Measurements from ENCODE around the gene PAK4. TPM values are rescaled to one million over a fixed set of nuclear protein-coding genes. Genes with fewer than 3 reads are reported as not detected.
"Not testable (repeated sequence)": the region's sequence is repeated elsewhere in the genome, so short reads cannot be mapped to it uniquely, and the experiment has no call there.

PAK4 gene
- polyA plus RNA-seq, 1 donor: 17.5 TPM

DNA sequence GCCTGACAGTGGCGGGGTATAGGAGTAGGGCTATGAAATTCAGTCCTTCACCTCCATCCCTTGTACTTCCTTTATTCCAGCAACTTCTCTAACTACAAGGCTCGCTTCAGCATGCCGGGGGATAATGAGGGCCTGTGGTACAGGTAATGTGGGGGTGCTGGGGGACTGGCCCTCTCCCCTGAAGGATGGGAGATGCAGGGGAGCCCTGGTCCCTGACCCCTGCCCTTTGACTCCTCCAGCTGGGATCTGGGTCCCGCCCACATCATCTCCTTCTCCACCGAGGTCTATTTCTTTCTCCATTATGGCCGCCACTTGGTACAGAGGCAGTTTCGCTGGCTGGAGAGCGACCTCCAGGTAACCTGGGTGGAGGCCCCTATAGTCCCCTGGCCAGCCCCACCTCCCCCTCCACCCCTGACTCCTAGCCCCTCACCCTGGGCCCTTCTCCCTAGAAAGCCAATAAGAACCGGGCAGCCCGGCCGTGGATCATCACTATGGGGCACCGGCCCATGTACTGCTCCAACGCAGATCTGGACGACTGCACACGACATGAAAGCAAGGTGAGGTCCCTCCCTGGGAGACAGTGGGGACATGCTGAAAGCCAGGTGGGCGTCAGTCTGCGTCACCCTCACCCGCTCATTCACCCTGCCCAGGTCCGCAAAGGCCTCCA is 25.0 kb upstream of the PAK4 start:
- DNase-seq (ENCODE audit: low read depth): no peak

DNA sequence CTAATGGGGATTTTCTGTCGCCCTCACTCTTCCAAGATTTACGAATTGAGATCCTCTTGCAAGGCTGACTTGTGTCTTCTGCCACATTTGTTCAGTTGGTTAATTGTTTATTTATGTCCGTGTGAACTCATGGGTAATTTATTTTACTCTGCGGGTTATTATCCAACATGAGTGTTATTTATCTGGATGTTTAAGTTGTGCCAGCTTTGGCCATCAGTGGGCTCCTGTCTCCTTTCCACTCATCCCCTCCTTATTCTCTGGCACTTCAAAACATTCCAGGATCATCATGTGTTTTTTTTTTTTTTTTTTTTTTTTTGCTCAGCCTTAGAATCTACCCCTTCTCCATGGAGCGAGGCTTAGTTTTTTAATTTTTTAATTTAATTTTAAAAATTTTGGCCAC is 22.4 kb upstream of the PAK4 start:
- no peak for DNase-seq (ENCODE audit: low read depth)

DNA sequence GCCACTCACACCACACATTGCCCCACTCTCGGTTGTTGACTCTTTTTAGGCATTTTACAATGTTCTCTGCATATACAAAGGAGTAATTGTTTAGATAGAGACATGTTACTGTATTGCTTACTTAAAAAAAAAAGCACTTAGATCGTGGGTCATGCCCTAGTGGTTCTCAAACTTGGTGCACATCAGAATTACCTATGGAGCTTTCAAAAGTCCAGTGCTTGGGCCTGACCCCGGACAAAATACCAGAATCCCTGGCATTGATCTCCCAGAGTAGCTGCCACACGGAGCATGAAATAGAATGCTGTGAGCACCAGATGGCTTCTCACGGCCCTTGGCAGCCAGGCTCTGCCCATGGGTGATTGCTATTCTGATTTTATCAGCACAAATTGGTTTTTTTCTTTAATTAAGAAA is 21.4 kb upstream of the PAK4 start:
- no peak for DNase-seq (ENCODE audit: low read depth)

DNA sequence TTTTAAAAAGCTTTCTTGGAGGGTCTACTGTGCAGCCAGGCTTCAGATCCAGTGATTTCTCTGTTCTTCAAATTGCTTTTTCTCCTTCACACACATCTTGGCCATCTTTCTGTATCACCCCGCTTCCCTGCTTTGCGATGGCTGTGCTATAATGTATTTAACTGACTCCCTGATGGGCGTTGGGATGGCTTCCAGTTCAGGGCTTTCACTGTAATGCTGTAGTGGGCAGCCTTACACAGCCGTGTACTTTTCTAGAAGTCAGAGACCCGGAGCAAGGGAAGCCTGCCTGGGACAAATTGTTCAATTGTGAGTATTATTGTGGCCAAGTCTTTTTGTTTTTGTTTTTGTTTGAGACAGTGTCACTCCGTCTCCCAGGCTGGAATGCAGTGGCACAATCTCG is 19.4 kb upstream of the PAK4 start:
- DNase-seq (ENCODE audit: low read depth): no peak

DNA sequence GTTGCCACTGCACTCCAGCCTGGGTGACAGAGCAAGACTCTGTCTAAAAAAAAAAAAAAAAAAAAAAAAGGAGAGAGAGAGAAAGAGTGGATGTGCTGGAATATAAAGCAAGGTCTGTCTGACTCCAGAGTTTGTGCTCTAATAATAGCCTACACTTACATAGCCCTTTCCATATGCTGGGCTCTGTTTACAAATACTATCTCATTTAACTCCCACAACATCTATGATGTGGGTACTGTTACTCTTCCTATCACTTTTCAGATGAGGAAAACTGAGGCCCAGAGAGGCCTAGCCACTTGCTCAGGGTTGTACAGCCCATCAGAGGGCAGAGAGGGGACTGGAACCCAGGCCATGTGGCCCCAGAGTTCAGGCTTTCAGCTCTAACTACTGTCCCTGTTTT is 15.9 kb upstream of the PAK4 start:
- no peak for DNase-seq (ENCODE audit: low read depth)

DNA sequence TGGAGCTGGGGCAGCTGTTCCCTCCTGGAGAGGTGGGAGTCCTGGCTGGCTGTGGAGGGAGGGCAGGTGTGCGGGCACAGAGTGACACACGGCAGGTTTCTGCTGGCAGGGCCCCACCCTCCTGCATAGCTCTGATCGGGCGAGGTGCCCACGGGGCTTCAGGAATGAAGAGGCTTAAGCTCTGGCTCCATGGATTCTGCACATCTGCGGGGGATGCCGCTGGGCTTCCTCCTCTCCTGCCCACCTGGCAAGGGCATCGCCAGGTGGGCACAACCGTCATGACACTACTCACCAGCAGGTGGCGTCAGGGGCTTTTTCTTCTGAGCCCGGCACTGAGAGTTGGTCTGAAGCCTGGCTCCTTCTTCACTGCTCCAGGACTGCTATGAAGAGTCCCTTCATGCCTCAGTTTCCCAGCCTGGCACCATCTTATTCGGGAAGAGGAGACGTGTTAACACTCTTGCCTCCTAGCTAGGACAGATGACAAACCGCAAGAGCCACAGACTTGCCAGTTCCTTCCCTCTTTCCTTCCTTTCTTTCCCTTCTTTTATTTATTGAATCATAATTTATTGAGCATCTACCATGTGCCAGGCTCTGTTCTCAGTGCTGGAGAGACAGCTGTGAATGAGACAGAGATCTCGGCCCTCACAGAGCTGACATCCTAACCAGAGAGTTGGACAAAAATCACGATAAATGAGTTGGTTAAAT is 15.2 kb upstream of the PAK4 start:
- DNase-seq (ENCODE audit: low read depth): no peak

DNA sequence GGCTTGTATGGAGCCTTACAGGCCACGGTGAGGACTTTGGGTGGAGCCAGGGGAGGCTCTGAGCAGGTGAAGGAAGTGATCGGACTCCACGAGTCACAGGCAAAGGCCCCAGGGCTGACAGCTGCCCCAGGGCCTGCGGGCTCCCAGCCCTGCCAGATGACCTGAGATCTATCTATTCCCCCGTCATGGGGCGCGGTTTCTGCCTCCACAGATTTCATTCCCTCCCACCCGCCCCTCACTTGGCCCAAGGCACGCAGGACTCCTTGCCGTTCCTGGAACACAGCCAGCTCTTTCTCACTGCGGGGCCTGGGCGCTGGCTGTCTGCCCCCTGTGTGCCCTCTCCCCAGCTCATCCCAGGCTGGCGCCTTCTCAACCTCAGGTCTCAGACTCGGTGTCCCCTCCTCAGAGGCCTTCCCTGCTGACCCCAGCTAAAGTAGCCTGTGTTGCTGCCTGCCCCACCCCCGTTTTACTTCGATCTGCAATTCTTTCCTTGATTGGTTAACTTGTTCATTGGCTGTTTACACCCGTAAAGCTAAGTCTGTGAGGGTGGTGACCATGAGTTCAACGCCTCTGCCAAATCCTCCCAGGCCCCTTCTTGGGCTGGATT is 13.9 kb upstream of the PAK4 start:
- no peak for DNase-seq (ENCODE audit: low read depth)

DNA sequence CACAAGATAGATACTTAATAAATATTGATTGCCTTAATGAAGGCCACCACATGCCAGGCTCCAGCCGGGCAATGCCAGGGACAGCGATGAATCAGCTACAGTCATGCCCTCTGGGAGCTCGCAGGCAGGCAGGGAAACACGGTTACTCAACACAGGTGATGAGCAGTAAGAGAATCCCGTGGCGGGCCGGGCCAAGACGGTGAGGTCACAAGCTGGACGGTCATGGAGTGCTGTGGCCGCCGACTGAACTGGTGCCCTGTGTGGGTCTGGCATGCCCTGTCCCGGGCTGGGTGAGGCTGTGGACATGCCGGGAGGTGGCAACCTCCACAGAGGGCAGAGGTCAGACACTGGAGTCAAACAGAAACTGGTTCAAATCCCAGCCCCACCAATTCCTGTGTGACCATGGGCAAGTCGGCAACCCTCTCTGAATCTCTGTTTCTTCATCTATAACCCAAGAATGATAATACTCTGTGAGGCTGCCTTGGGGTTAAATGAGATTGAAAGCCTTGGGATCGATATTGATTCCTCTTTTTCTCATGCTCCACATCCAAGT is 13.2 kb upstream of the PAK4 start:
- no peak for DNase-seq (ENCODE audit: low read depth)

DNA sequence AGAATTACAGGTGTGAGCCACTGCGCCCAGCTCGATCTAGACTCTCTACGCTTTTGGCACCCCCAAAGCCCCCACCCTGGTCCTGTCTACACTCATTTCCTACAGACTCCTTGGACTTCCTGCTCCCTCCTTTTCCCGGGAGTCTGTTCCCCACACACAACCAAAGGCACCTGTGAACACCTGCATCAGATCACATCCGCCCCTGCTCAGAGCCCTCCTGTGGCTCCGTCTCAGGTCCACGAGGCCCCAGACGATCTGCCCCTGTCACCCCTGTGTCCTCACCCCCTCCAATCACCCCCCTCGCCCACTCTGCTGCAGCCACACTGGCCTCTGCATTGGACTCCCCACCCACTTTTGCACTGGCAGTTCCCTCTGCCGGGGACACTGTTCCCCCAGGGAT is 12.4 kb upstream of the PAK4 start:
- DNase-seq (ENCODE audit: low read depth): no peak

DNA sequence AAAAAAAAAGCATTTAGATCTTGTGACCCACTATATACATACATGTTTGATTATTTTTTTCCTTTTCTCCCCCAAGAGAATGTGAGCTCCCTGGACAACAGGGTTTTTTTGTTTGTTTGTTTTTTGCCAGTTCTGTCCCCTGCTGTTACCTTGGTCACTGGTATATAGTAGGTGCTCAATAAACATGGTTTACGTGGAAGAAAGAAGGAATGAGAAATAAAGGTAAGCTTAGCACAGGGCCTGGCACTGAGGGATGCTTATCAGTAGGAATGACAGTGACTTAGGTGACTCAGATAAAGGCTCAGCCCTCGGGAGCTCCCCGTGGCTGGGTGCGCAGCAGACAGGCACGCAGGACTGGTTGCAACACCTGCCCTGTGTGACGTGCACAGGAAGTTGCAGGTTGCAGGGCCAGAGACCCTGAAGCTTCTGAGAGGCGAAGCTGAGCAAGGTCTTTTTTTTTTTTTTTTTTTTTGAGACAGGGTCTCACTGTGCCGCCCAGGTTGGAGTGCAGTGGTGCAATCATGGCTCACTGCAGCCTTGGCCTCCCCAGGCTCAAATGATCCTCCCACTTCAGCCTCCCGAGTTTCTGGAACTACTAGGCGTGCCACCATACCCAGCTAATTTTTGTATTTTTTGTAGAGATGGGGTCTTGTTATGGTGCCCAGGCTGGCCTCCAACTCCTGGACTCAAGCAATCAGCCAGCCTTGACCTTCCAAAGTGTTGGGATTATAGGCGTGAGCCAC is 10.3 kb upstream of the PAK4 start:
- no peak for DNase-seq (ENCODE audit: low read depth)

DNA sequence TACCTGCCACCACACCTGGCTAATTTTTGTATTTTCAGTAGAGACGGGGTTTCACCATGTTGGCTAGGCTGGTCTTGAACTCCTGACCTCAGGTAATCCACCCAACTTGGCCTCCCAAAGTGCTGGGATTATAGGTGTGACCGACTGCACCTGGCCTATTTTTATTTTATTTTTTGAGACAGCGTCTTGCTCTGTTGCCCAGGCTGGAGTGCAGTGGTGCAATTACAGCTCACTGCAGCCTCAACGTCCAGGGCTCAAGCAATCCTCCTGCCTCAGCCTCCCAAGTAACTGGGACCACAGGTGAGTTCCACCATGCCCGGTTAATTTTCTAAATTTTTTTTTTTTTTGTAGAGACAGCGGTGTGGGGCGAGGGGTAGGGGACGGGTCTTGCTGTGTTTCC is 8.6 kb upstream of the PAK4 start:
- DNase-seq (ENCODE audit: low read depth): not testable (repeated sequence)

DNA sequence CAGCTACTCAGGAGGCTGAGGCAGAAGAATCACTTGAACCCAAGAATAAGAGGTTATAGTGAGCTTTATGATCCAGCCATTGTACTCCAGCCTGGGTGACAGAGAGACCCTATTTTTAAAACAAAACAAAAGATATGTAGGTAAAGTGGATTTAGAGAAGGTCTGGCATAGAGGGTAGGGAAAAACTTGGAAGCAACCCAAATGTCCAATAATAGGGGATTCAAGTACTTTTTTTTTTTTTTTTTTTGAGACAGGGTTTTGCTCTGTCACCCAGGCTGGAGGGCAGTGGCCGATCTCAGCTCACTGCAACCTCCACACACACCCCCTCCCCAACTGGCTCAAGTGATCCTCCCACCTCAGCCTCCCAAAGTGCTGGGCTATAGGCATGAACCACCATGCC is 5.8 kb upstream of the PAK4 start:
- no peak for DNase-seq (ENCODE audit: low read depth)

DNA sequence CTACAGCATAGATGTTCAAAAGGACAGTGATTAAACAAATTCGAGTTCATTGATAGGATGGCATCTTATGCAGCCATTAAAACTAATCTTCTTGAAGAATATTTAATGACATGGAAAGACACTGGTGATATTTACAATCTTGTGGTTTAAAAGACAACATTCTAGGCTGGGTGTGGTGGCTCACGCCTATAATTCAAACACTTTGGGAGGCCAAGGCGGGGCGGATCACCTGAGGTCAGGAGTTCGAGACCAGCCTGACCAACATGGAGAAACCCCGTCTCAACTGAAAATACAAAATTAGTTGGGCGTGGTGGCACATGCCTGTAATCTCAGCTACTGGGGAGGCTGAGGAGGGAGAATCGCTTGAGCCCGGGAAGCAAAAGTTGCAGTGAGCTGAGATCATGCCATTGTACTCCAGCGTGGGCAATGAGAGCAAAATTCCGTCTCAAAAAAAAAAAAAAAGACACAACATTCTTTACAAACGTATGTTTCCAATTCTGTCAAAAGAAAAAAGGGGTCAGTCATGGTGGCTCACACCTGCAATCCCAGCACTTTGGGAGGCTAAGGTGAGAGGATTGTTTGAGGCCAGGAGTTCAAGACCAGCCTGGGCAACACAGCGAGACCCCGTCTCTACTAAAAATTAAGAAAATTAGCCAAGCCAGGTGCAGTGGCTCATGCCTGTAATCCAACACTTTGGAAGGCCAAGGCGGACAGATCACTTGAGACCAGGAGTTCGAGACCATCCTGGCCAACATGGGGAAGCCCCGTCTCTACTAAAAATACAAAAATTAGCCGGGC is 2.5 kb upstream of the PAK4 start:
- no peak for DNase-seq (ENCODE audit: low read depth)

DNA sequence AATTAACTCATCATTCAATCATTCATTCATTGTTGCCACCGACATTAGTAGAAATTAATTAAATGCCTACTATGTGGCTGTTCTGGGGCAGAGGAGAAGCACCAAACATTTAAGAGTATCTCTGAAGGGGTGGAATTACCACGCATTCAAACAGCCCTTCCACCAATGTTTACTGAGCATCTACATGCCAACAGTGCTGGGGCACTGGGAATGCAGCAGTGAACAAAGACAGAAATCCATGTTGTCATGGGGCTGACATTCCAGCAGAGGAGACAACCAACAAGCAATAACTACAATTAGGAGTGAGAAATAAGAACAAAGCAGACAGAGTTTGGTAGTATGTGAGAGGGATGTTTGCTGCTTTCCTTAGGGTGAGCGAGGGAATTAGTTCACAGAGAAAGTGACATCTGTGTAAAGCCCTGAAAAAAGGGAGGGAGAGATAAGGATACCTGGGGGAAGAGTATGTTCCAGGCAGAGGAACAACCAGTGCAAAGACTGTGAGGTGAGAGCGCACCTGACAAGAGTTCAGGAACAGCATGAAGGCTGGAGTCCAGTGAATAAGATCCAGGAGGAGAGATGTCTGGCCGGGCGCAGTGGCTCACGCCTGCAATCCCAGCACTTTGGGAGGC is 1.3 kb upstream of the PAK4 start:
- no peak for DNase-seq (ENCODE audit: low read depth)

DNA sequence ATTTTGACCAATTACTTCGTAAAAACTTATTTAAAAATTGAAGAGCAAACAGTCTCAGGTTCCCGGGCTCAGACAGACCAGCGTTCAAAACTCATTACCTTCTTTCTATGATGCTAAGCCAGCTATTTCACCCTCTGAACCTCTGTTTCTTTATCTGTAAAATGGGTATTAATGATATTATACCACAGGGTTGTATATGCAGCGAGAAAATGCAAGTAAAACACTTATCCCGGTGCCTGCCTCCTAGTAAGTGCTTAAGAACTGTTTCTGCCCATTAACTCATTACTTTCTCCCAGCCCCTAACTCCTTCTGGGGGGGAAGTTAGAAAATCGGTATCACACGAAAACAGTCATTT is 410 bp upstream of the PAK4 start:
- no peak for DNase-seq (ENCODE audit: low read depth)

DNA sequence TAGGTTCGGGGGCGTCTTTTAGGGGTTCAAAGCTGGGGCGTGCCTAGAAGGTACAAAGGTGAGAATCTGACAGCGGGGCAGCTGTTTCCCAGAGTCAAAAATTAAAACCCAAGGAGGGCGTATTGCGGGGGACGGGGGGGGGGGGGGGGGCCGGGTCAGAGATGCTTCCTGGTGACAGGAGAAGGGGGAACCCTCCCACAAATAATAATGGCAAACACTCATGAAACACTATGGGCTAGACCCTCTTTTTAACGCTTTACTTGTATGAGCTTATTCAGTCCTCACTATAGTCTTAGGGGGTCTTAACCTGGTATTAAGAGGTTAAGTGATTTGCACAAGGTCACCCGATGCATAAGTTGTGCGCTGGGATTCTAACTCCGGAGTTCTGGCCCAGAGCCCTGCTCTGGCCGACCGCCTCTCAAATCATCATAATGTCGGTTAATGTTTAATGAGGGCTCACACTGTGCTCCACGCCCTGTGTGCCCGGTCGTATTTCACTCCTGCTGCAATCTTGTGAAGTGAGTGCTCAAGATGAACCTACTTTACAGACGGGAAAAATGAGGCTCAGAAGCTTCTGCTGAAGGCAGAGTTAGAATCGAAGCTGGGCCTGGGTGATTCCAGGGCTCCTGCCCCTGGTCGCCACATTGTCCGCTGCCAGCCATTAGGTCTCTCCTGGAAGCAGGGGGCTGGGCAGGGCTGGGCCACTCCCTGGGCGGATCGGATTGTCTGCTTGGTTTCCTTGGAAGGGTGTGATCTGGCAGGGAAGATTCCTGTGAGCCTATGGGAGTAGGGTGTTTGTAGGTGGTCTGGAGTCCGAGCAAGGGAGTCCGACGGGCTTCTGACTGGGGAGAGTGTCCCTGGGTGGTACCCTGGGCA is 964 bp downstream of the PAK4 start:
- no peak for DNase-seq (ENCODE audit: low read depth)

DNA sequence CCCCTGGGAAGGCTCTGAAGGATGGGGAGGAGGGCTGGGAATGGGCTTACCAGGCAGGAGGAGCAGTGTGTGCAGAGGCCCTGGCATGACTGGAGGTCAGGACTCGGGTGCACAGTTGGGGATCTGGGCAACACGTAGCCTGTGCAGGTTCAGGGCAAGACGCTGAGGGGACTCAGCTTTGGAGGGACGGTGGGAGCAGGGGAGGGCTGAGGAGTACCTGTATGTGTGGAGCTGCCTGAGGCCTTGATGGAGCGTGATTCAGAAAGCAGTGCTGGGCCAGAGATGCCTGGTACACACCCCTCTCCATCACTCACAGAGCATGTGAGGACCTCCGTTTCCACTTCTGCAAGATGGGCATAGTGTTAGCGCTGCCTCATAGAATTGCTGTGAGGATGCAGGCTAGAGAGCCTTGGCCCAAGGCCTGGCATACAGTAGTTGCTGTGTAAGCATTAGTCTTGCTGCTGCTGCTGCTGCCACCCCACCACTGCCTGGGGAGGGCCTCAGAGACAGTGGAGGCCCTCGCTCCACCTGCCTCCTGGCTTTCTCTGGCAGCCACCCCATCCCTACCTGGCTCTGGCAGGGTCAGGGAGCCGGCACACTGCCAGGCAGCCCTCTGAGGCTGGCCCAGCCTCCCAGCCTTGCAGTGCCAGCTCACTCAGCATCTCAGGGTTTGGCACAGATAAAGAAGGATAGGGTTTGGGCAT is 2.4 kb downstream of the PAK4 start:
- no peak for DNase-seq (ENCODE audit: low read depth)

DNA sequence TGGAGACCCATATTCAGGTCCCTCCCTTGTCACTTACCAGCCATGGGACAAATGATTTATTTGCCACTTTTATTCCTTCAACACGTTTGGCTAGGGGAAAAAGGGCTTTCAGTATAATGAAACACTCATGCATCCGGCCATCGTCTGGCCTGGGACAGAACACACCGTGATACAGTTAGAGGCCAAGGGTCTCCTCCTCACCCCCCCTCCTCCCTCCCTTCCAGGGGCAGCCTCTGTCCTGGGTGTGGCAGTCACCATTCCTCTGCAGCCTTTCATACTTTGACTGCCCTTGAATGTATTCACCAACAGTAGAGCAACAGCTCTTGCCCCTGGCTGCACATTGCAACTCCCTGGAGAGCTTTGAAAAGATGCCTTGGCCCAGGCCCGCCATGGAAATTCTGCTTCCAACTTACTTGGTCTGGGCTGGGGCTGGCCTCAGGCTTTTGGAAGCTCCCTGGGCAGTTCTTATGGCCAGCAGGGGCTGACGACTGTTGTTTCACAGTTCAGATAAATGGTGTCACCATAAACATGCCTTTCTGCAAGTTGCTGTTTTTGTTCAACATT is 3.0 kb downstream of the PAK4 start:
- no peak for DNase-seq (ENCODE audit: low read depth)

DNA sequence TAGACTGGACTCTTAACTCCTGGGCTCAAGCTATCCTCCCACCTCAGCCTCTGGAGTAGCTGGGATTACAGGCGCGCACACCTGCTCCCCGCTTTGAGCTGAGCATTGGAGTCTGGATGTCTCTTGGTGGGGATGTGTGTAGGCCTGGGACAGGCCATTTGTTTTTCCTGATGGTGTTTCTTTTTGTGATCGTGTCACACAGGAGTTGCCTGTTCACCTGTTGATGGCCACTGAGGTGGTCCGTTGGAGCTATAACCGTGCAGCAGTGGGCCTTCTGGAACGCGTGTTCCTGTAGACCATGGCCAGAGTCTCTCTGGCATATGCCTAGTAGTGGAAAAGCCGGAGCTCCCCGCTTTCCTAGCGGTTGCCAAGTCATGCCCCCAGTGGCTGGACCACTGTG is 3.5 kb downstream of the PAK4 start:
- no peak for DNase-seq (ENCODE audit: low read depth)

Data from forelimb muscle (tissue), 1 donor.